CD4-positive, alpha-beta T cell treated with Interleukin-17A for 1 hour (primary cell): ENCODE data around the gene ARMH2.

Source experiments
- DNase-seq: peaks from one replicate; pipeline ENCODE4 v3.0.0-alpha.2; 2020

Gene ARMH2

DNA sequence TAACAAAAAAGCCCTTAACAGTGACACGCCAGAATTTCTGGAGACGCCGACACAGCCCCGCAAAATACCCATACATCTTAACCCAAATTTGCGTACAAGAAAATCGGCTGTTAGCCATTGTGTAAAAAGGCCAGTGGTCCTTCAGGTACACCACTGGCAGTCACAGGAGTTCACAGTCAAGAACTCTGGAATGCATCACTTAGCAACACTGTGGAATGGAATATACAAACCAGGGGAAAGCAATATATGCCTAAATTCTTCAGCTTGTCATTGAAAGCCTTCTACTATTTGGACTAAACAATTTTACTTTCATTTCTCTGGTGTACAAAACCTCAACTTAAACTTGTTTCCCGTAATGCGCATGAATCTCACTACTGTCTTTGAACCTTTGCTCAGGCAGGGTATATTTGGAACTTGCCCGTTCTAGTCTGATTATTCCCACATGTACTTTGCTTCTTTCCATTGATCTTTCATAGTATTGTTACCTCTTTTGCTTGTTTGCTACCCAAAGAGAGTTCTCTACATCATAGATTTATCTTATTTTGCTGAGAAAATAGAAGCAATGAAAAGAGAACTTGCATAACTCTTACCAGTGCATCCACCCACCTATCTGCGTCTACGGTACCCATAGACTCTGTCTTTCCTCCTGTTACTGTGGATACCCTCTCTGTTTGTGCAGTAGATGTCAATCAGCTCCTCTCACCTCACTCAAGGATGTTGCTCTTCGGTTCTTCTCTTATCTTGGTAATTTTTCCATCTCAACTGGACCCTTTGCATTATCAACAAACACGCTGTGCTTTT is at the start of gene ARMH2:
ARMH2 (minus strand) TSS at position 178 of the 801 bp plus-strand sequence; CDS start at position 118, 60 bp downstream.
- no peak for DNase-seq

DNA sequence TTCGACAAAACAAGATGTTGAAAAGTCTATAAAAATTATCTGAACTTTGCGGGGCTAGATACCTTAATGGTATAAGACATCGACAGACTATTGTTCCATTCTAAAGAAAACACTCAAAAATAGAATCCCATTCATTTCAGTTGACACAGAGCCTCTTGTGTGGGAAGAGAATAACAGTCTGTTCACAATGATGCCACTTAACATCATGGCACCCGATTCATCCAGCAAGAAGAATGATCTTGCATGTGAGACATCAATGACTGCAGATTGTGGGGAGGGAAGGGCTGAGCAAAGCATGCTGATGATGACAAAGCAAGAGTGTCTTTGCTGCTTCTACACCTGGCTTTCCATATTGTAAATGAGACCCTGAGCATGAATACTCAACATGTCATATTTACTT is 49.7 kb upstream of the ARMH2 start:
- DNase-seq = no peak

DNA sequence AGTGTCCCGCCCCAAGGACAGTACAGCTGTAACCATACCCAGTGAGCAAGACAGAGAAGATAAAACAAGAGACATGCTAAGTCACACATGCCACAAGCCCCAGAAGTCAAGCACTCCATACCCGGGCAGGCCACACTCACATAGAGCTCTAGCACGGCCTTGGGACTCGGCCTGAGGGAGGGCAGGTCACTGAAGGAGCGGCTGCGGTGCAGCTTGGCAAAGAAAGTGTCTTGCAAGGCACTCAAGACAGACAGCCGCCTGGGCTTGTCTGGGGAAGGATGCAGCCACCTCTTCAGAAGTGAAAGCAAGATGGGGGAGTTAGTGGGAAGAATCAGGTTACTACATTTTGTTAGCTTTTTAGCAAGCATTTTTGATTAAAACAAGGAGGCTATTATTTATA is 48.7 kb upstream of the ARMH2 start:
- no peak for DNase-seq

DNA sequence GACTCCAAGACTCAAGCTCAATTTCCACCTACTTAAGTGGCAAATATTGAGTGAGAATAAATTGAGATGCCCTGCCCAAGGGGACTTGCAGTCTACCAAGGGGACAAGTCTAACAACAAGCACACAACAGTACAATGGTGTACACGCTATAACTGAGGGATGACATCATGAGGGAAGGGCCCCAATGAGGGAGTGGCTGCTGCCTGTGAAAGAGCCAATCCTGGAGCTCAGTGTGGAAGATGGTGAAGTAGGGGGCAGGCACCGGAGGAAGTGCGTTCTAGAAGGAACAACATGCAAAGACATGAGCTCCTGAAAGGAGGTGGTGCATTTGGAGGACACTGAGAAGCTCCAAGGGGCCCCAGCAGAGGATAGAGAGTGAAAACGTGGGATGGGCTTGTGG is 46.9 kb upstream of the ARMH2 start:
- DNase-seq = no peak

DNA sequence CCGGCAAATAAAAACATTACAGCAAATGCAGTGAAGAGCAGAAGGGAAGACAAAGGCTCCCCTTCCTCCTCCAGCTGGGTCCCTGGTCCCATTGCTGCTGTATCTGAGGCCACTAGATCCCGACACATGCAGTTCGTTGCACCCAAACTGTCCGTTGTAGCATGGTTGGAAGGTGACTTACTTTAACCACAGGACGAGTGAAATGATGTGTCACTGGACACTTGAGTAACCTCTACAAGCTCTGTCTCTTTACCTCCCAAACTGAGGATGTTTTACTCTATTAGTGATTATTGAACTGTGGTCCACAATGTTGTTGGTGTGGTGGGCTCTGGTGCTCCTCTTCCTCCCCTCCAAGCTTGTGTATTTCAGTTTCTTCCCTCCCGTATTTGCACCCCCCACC is 46.2 kb upstream of the ARMH2 start:
- DNase-seq = no peak

DNA sequence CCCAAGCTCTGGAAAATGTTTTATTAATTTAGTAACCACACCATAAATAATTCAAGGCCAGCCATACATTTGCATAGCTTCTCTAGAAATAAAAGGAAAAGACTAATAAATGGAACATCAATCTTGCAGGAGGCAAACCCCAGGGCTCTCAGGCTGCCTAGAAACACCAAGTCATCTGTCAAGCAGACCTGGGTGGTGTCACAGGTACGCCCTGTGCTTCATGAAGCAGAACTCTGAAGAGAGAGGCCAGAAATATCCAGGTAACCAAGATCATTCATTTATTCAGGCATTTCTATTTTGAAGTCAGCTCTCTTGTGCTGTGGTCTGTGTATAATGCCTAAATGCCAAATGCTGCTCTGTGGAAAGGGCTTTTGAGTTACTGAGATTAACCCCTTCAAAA is 45.3 kb upstream of the ARMH2 start:
- no peak for DNase-seq

DNA sequence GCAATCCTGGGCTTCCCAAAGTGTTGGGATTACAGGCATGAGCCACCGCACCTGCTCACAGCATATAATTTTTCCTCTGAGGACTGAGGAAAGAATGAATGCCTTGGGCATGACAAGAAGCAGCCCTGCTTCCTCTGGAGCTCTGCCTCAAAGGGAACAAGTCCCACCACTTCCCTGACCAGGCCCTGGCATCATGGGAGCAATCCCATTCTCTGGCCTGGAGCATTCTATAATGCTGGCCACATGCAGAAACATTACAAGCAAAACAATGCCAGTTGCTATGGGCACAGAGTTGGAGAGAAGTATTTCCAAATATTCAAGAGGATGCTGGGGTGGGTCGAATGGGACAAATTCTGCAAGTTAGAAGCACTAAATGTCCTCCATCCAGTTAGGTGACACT is 41.5 kb upstream of the ARMH2 start:
- DNase-seq = no peak

DNA sequence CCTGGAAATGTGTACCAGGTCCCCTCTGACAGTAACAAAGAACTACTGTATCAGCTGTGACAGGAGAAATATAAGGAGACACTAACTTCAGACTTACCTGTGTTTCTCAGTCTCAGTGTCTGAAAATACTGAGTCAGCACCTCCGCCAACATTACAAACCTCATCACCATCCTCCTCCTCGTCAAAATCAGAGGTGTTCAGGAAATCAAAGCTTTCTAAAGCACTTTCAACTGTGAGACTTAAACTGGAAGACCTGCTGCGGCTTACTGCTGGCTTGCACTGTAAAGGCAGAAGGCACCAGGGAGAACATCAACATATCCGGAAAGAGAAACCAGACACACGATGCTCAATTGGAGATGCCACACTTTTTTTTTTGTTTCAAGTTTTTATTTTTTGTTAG is 40.3 kb upstream of the ARMH2 start:
- no peak for DNase-seq

DNA sequence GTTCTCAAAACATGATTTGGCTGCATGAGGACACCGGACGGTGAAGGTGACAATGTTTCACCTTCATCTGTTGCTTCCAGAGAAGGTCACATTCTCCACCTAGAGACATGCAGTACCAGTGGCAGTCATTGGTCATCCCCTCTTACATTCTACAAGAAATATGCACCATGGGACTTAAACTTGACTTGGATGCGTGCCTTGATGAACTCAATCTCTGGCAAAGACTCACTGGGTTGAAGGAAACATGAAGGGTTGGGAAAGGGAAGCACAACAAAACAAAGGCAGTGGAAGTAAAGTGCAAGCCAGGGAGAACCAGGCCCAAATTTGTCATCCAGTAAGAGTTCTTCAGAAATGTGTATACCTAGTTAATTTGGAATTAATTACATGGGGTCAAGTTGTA is 39.4 kb upstream of the ARMH2 start:
- DNase-seq = no peak

DNA sequence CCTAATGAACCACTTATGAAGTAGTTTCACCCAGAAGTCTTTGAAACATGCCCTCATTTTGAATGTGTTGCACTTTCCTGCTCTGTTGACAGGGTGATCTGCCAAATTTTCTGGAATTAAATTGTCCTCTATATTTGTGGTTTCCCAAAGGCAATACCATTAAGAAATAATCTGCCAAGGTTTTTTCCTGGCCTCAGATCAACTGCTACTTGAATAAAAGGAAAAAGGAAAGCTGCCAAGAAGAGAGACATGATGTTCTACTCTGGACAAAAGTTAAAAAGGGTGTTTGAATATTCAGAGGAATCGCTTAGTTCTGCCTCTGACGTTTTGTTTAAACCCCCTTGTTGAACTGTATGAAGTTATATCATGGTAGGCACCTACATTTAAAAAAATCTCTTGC is 37.4 kb upstream of the ARMH2 start:
- no peak for DNase-seq

DNA sequence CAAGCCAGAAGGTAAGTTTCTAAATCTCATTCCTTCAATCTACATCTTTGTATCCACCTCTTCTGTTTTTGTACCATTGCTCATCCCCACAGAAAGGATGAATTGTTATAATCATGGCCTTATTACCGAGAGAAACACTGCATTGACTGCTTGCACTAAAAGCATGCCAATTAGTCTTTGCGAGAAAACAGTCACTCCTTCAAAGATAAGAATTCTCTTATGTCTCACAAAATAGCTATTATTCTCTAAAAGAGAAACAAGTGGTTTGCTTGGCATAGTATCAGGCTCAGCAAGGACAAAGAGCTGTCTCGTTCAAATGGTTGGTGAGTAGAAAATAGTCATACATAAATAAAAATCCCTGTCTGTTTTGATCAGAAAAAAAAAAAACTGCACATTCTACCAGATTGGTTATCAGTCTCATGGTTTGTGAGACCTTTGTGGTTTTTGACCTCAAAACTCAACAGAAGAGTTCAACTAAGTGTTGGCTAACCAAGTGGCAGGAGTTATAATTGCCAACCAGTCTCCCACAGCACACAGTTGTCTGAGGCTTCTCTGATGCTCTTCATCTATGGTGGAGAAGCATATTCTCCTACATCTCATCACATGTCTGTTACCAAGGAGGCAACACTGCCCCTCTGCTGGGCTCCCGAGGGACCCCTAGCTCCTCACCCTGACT is 35.1 kb upstream of the ARMH2 start:
- no peak for DNase-seq

DNA sequence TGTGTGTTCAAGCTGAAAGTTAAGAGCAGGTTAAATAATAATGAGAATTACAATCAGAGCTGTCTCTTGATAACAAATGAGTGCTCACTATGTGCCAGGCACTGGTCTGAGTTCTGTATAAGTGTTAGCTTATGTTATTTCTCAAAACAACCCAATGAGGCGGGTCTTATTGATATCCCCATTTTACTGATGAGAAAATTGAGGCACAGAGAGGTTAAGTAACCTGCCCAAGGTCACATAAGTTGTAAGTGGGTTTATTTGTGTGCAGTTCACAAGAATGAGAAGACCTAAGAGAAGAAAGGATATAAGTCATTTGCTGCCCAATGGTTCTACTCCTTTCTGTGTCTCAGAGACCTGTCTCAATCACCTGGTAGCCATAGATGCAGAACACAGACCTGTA is 34.1 kb upstream of the ARMH2 start:
- DNase-seq = no peak

DNA sequence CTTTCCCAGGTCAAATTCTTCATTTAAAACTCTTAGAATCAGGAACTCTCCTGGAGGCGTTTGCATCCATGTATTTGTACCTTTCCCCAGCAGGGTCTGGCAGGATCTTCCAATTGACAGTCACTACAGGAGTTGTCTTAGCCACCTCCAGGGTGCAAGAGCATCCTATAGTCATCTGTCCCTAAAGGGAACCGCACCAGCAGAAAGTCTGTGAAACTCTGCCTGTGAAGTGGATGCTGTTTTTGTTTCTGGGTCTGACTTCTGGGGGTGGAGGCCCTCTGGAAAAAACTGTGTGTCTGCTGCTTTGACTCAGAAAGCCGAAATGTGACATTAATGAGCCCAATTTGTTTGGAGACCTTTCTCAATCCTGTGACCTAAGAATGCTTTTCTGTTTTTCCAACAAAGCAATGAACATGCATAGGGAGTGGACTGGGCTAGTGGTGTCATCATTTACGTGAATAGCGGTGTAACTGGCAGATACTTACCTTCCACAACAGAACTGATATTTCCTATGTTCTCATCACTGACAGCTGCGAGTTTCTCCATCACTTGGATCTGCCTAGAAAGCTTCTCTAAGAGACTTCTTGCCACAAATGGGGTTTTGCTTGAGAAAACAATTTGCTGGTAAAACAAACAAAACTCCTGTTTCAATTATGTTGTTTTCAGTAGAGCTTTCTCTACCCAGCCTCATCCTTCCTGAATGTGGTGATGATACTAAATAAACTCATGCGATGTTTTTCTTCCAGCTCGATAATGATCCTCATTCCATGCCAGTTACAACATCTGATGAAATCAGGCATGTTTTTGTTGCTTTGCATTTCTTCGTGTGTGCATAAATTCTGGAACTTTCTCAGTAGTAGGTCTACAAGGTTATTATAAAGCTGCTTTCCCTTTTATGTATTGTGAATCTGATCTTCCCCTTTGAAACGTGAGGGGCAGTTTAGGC is 33.3 kb upstream of the ARMH2 start:
- DNase-seq = no peak

DNA sequence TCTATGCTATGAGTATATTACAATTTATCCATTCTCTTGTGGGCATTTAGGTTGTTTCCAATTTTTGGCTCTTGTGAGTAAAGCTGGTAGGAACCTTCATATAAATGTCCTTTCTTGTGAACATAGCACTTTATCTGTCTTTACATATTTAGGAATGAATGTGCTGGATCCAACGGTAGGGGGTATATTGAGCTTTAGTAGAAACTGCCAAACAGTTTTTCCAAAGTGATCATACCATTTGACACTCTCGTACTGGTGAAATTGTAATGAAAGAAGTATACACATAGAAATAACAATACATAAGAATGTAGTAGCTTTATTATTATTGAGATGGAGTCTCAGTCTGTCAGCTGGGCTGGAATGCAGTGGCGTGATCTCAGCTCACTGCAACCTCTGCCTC is 30.9 kb upstream of the ARMH2 start:
- no peak for DNase-seq

DNA sequence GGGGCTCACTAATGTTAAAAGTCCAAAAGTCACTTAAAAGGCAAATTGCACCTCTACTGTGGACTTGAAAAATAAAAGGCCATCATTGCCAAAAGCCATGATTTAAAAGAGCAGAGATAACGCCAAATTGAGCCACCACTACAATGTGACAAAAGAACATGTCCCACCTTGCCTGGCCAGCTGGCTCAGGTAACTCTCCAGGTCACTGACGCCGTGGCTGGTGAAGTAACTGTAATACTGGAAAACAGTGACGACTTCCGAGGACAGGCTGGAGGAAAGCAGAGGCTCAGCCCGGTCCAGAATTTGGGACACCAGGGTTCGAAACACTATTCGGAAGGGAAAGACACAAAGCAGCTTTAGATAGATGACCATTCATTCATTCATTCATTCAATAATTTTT is 29.3 kb upstream of the ARMH2 start:
- no peak for DNase-seq

DNA sequence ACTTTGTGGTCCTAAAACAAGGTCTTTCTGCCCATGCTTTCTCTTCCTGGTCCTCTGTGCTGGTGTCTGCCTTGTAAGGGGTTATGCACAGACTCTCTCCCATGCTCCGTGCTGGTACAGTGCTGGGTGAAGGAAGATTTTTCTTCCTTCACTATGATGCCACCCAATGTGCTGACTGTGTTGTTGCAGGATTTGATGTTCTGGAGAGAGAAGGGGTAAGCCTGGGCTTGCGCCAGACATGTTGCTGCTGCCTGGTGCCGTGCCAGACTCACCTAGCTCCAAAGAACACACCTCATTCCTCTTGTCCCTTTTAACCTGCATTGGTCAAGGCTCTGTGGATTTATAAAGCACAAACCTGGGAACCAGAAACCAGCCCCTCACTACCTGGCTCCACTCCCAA is 28.4 kb upstream of the ARMH2 start:
- DNase-seq = no peak

DNA sequence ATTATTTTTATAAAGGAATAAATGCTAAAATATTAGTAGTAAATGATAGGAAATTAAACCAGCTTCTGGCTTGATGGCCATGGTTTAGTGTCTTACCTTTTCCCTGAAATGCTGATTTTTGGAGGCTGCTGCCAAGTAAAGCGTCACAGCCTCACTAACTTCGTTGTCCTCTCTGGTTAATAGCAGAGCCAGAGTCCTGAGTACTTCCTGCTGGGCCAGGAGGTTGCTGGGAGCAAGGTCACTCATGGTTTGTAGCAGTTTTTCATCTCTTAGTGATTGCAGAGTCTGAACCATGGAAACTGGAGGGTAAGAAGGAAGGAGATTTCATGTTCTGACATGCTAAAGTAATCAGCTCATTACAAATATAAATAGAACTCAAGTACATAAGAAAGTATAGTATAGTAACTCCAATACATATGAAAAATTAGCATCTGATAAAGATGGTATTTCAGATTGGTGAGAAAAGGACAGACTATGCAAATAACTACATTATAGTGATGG is 26.5 kb upstream of the ARMH2 start:
- no peak for DNase-seq

DNA sequence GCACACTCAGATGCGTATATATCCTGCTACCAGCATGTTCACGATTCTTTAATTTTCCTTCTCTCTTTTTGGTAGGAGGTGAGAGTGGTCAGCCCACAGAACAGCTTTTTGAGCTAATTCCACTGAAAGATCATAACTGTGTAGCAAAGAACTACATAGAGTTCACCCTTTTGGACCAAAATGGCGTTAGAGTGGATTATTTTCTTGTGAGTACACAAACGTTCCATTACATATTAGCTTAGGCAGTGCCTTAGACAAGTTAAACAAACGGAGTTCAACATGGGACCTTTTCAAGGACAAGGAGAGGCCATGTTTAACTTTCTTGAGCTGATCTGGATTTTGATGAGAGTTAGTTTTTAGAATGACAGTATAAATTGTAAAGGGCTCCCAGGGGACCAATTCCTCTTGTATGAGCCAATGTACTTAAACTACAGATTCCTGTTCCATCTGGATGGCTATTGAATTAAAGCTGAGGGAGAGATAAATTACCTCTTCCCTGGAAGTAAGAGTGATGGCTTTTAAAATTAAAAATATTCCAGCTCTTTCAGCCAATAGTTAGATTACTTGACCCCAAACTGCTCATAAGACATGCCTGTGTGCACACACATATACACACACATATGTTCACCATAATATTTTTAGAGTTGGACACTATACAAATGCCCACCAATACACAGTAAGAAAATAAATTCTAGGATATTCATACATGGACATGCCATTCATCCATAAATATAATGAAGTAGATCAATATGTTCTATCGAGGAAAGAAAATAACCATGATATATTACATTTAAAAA is 25.6 kb upstream of the ARMH2 start:
- no peak for DNase-seq

DNA sequence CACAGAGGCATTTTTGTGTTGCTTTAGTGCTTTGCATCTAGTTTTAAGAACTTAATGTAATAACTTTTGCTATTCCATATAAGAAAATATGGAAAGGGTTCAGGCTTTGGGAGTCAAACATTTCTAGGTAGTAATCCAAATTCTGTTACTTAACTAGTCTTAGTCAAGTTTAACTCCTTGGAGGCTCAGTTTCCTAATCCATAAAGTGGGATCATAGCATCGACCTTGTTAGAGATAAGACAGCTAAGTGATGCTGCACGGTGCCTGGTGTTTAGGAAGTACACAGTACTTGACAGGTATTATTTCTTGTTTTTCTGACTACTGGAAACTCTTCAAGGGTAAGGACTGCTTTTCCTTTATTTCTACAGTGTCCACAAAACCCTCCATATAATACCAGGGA is 24.5 kb upstream of the ARMH2 start:
- DNase-seq = no peak

DNA sequence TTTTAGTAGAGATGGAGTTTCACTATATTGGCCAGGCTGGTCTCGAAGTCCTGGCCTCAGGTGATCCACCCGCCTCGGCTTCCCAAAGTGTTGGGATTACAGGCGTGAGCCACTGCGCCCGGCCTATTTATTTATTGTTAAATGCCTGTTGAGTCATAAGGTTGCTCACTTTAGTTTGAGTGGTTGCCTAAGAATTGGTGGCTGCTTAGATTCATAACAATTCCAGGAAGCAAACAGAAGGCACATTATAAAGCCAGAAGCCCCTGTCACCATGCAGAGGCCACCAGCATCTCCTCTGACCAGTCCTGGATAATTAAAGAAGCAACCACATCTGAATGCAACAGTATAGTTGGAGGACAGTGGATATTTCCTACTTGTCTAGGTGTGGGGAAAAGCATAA is 24.0 kb upstream of the ARMH2 start:
- no peak for DNase-seq

DNA sequence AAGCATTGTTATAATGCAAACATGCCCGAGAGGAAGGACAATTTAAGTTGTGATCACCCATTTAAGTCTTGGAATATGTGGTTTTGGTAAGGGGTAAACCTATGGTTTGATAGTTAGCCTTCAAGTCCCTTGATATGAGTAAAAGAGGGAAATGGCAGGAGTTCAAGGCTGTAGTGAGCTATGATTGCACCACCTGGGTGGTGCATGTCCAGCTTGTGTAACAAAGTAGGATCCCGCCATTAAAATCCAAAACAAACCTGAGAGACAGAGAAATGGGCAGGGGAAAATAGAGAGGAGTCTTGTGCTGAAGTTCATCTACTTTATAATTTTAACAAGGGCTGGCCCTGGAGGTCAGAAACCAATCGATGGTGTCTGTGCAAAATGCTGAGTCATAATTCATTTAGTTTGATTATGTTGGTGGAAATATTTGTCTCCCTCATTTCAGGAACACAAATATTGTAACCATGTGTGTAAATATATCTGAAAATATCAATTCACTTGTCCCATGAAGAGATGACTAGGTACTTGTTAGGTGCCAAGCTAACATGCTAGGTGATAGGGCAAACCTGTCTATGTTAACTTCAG is 23.2 kb upstream of the ARMH2 start:
- no peak for DNase-seq

DNA sequence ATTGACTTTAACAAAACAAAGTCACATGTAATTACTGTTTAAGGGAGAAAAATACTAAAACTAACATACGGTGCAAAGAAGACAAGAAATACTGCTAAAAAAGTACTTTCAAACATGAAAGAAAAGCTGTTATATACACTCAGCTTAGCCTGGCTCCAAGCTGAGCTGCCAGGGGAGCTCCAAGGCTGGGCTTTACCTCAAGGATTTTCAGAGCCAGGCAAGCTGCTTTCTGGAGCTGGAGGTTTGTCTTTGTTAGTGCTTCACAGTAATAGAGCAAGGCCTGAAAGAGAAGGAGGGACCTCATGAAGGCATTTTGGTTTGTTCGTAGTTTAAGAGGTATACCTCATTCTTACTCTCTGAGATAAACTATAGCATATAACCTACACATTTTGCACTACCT is 19.6 kb upstream of the ARMH2 start:
- no peak for DNase-seq
